ENCODE data around the gene RELN.

Gene RELN

DNA sequence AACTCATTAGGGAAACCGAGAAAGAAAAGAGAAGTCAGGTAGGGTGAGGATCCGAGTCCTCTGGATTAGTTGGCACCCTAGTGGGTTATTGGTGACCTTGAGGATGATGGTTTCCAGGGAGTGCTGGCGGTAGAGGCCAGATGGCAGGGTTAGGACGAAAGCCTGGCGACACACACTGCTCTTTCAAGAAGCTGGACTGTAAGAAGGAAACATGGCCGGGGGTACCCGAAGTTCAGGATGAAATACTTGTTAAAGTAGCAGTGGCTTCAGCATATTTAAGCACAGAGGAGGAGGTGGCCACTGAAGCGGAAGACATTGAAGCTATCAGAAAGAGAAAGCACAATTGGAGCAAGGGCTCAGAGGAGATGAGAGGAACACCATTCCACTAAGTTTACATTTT, 224.6 kb downstream of the RELN start:
- no peak for DNase-seq (ENCODE audit: low spot score)
- TF ChIP-seq, protein P1, sequence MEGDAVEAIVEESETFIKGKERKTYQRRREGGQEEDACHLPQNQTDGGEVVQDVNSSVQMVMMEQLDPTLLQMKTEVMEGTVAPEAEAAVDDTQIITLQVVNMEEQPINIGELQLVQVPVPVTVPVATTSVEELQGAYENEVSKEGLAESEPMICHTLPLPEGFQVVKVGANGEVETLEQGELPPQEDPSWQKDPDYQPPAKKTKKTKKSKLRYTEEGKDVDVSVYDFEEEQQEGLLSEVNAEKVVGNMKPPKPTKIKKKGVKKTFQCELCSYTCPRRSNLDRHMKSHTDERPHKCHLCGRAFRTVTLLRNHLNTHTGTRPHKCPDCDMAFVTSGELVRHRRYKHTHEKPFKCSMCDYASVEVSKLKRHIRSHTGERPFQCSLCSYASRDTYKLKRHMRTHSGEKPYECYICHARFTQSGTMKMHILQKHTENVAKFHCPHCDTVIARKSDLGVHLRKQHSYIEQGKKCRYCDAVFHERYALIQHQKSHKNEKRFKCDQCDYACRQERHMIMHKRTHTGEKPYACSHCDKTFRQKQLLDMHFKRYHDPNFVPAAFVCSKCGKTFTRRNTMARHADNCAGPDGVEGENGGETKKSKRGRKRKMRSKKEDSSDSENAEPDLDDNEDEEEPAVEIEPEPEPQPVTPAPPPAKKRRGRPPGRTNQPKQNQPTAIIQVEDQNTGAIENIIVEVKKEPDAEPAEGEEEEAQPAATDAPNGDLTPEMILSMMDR (IDR thresholded peaks at IDR 0.05; ENCODE audit: extremely low read depth, missing control alignments) = no peak

DNA sequence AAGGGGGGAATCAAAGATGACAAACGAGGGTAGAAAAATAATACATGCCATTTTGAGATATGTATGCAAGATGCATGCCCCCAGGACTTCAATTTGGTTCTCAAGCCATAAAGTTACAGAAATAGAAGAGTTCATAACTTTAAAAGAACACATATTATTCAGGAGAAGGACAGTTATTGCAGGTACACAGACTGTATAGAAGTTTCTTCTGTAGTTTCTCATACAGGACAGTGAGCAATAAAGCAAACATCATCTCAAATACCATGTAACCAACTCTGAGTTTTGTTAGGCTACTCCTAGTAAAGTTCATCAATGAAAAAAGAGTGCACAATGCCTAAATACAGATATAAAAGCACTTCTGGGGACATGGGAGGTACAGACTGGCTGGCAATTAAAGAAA, 226.6 kb downstream of the RELN start:
- DNase-seq (ENCODE audit: low spot score) = no peak
- TF ChIP-seq, protein P1 (IDR thresholded peaks at IDR 0.05; ENCODE audit: extremely low read depth, missing control alignments) = no peak

DNA sequence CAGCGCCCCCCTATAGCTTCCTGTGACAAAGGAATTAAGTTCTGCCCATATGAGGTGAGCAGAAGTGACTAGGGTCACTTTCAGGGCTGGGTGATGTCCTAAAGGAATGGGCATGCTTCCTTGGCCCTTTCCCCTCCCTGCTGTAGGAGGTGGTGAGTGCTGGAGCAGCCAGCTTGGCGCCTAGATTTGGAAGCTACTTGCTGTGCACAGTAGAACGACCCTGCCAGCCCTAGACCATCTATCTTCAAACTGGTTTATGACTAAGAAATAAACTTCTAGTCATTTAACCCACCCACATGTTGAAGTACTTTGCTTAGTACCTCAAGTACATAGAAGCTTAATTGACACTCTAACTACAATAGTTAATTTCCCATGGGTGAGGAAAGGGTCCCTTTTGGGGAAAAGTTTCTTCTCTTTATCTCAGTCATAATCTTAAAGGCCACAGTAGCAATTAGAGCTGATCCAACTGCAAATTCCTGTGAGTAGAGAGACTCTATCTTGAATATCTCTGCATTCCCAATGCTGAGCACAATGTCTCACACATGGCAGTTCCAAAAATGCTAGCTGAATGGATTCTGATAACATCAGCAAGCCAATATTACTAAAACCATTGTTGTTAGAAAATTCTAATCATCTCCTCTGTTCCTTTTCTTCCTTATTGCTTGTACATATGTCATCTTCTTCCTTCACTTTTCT, 227.2 kb downstream of the RELN start:
- TF ChIP-seq, protein P1 (IDR thresholded peaks at IDR 0.05; ENCODE audit: extremely low read depth, missing control alignments) = no peak
- DNase-seq (ENCODE audit: low spot score) = no peak

DNA sequence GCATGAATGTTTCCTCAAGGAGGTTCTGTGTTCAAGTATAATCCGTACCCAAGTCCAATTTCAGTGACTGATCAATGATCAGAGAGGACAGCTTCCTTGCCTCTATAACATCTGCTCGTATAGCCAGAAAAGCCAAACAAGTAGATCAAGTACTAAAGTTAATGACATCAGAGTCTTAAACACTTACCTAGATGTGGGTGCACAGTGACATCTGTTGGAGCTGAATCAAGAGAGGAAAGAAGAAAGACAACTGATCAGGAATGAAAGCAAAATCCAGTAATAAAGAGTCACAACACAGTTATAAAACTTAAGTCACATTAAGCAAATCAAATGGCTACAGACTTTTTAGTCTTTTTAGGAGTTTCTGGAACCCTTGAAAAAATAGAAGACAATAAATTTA, 236.5 kb downstream of the RELN start:
- DNase-seq (ENCODE audit: low spot score) = no peak

DNA sequence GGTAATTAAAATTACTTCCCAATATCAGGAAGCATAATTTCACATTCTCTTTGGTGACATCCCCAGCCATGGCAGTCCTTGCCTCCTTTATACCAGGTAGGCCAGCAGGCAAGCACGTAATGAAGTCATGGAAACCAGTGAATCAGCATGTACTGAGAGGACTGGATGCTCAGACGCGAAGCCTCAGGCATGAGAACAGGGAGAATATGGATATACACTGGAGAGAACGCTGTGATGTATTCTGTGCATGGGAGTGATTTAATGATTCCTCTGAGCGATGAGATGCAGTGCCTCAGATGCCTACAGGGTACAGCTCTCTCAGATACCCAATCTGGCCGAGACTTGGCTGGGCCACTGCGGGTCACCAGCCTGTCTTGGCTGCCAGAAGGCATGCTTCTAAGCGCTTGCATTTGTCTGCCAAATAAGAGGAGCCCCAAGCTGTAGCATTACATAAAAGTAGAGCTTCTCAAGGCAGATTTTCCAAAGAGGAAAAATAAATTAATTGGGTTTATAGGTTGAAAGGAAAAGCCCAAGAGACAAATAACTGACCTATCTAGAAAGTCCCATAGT, 238.1 kb downstream of the RELN start:
- no peak for DNase-seq (ENCODE audit: low spot score)
- TF ChIP-seq, protein P1 (IDR thresholded peaks at IDR 0.05; ENCODE audit: extremely low read depth, missing control alignments) = no peak

More for the DNA sequence above, 236.5 kb downstream of the RELN start:
- TF ChIP-seq, protein P1 (IDR thresholded peaks at IDR 0.05; ENCODE audit: extremely low read depth, missing control alignments) = no peak

DNA sequence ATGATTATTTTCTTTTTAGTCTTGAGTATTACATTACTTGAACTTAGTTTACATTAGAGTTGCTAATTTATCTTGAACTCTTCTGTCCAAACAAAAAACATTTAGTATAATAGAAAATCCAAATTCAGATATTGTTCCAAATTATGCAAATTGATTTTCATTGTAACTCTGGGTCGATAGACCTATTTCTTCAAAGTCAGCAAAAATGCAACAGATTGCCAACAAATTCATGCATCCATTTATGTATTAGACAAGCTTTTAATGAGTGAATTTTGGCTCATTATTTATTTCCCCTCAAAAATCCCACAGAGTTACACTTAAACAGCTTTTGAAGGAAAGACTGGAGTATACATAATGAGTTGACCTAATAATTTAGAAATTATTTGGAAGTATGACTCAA, 240.8 kb downstream of the RELN start:
- no peak for DNase-seq (ENCODE audit: low spot score)
- TF ChIP-seq, protein P1 (IDR thresholded peaks at IDR 0.05; ENCODE audit: extremely low read depth, missing control alignments) = no peak

DNA sequence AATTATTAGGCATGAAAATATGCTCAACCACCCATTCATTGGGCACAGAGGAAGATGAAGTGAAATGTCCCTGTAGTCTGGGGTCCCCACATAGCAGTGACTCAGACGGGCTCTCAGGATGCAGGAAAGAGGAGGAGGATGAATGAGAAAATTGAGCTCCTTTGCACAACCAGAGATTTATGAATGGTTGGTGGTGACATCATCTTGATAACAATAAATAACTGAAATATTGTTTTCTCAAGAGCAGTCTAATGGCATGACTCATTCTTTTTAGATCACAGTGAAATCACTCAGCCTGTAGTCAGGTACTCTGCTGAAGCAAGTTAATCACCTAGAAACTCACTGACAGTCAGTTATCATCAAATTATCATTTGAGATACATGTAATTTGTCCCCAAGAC, 254.1 kb downstream of the RELN start:
- TF ChIP-seq, protein P1 (IDR thresholded peaks at IDR 0.05; ENCODE audit: extremely low read depth, missing control alignments) = no peak
- DNase-seq (ENCODE audit: low spot score) = no peak

All from GM20000 (cell line).